Amygdala (tissue), 56 donors: ENCODE measurements around the gene PNRC2.
A peak's percentile ranks its signal among the peaks of the same experiment; 100 is the strongest.

Experiments
- DNase-seq, 56 donors: peaks; one replicate each; lab custom pipeline; 2025; lab: John Stamatoyannopoulos, UW

PNRC2 gene

GRCh38 chr1:23959461-23960290 lies at the start of gene PNRC2:
TSS of gene PNRC2 (plus strand) at chr1:23959828. CDS start at chr1:23961458, 1,630 bp downstream.
- peak; percentile 66 to 98 (median 94) for DNase-seq

- DNase-seq = no peak
These were observed 49.5 kb upstream of the PNRC2 start for GRCh38 chr1:23910144-23910543.

GRCh38 chr1:23910553-23911246 lies 48.9 kb upstream of the PNRC2 start:
- DNase-seq = no peak

GRCh38 chr1:23911921-23912320 lies 47.7 kb upstream of the PNRC2 start:
- no peak for DNase-seq

- no peak for DNase-seq
These were observed 46.3 kb upstream of the PNRC2 start, which contains the start of gene CNR2 for GRCh38 chr1:23913212-23913880. TSS of gene CNR2 (minus strand) at chr1:23913362. CDS start at chr1:23875617, 37,745 bp downstream.

GRCh38 chr1:23914921-23915320 lies 44.7 kb upstream of the PNRC2 start:
- no peak for DNase-seq

GRCh38 chr1:23915466-23915865 lies 44.2 kb upstream of the PNRC2 start:
- DNase-seq = no peak

- peak in 25 of 56 donors; percentile 0 to 47 (median 15) for DNase-seq
These were observed 43.2 kb upstream of the PNRC2 start for GRCh38 chr1:23916209-23917131.

- DNase-seq = no peak
These were observed 37.2 kb upstream of the PNRC2 start for GRCh38 chr1:23922321-23922943.

- peak in 2 of 56 donors; percentile 3 to 12 for DNase-seq
These were observed 35.8 kb upstream of the PNRC2 start for GRCh38 chr1:23923592-23924499.

GRCh38 chr1:23924601-23925000 lies 35.0 kb upstream of the PNRC2 start:
- DNase-seq = no peak

- no peak for DNase-seq
These were observed 34.3 kb upstream of the PNRC2 start for GRCh38 chr1:23925279-23925678.

- no peak for DNase-seq
These were observed 32.5 kb upstream of the PNRC2 start for GRCh38 chr1:23927097-23927496.

GRCh38 chr1:23928789-23929188 lies 30.8 kb upstream of the PNRC2 start:
- no peak for DNase-seq

GRCh38 chr1:23930270-23930669 lies 29.4 kb upstream of the PNRC2 start:
- DNase-seq = no peak

- DNase-seq = no peak
These were observed 28.7 kb upstream of the PNRC2 start for GRCh38 chr1:23930861-23931490.

GRCh38 chr1:23931491-23931880 lies 28.1 kb upstream of the PNRC2 start:
- DNase-seq = no peak
